Jurkat, Clone E6-1 (cell line): ENCODE data around the gene FILIP1.

Source experiments
- DNase-seq: peaks from one replicate; pipeline ENCODE4 v3.0.0-alpha.2; 2011; ENCODE audit warnings: low read depth, low spot score
- H3K4me3 ChIP-seq: 2 replicates; pipeline ENCODE4 v1.5.1; 2011; ENCODE audit warnings: mild to moderate bottlenecking, low read length, control low read depth, moderate library complexity

FILIP1 gene

GRCh38 chr6:75261299-75261698 is 232.3 kb downstream of the FILIP1 start:
- DNase-seq, result no peak

DNA sequence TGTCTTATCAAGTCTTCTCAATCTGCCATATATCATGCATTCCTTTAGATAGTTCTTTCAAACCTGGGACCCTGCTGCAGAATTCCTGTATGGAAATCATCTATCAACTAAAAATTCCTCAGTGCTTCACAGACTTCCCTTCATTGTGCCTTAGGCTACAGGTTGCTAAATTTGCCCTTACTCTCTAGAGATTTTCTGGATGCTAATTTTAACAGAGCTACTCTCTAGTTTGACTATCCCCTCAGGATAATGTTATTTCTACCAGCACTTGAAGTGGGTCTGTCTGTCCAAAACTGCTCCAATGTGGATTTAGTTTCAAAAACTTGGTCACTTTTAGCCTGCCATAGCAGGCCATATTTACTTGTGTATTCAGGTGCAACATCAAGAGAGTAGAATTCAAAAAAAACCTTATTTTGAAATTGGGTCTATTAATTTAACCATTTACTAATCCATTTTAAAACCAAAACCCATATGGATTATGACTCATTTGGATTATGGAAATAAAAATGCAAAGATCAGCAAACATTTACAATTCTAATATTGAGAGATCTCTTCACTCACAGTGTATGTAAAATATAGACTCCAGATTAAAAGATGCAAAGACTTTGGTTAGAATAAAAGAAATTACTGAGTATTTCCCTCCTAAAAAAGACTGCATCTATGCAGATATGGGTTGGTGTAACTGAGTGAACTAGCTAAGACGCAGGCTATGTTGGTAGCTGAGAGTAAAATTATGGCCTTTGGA is 236.1 kb downstream of the FILIP1 start:
- H3K4me3 ChIP-seq, result no peak overlapping the region
- DNase-seq, result no peak

More at GRCh38 chr6:75261299-75261698, 232.3 kb downstream of the FILIP1 start:
- H3K4me3 ChIP-seq, result no peak overlapping the region

DNA sequence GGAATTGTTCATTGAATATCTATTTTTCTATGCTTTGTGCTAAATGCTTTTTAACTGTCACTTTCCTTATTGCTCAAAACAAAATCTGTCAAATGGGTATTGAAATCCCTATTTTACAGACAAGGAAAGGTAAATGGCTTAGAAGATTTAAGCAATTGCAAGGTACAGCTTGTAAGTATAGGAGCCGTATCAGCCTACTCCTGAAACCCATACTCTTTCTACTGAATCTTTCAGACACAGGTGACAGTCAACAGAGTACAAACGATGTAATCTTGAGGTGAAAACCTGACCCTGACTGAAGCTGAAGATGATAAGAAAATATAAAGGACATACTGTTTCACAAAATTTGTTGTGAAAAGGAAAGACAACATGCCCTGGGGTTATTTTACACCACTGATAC is 243.0 kb downstream of the FILIP1 start:
- H3K4me3 ChIP-seq, result no peak overlapping the region
- DNase-seq, result no peak

GRCh38 chr6:75249837-75250236 is 243.8 kb downstream of the FILIP1 start:
- no peak overlapping the region for H3K4me3 ChIP-seq
- no peak for DNase-seq

- H3K4me3 ChIP-seq, result no peak overlapping the region
- no peak for DNase-seq
Measured at GRCh38 chr6:75246386-75246785, 247.2 kb downstream of the FILIP1 start.

DNA sequence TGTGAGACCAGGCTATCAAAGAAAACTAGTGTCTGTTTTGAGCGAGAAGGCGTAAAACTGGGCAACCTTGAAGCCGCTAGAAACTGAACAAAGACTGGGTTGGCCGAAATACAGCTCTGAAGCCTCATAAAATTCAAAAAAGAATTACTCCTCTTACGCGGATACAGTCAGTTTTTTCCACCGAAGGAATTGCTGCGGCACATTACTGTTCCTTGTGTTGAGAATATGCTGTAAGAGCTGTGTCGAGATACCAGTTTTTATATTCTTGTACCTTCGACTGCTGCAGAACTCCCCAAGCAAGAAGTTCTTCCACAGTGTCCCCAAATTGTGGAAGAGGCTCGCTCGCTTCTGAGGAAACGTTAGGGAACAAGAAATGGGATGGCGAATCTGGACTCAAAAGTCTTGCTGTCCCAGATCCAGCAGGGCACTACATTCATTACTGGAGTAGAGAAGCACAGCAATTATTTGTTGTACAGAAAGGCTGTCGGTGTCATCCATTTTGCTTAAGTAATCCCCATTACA is 249.5 kb downstream of the FILIP1 start:
- no peak for DNase-seq
- H3K4me3 ChIP-seq, result peak overlapping the region; percentile 97

- DNase-seq, result peak; percentile 96
- H3K4me3 ChIP-seq, result peak within 1 kb of the TSS; percentile 97
Measured at GRCh38 chr6:75243333-75244062, 250.1 kb downstream of the FILIP1 start, which contains the start of gene COX7A2. Gene COX7A2, minus strand, starts transcription at chr6:75243801. Its CDS starts 67 bp downstream, at chr6:75243734.
